Breast epithelium (tissue), 4 donors: ENCODE measurements around the gene STX5. TPM values are rescaled to one million over a fixed set of nuclear protein-coding genes. Genes with fewer than 3 reads are reported as not detected.
A peak's percentile ranks its signal among the peaks of the same experiment; 100 is the strongest.
"Not testable (repeated sequence)": the region's sequence is repeated elsewhere in the genome, so short reads cannot be mapped to it uniquely, and the experiment has no call there.

ENCODE experiments used
- DNase-seq, 2 donors: peaks; one replicate each; pipeline ENCODE4 v3.0.0-alpha.2; 2019; ENCODE audit warnings: low spot score in 2 of 2
- H3K27ac ChIP-seq, 2 donors: fragments of 200-600 bp; sonication (generic) in 1 of 2; one replicate each; pipeline ENCODE4 v1.5.1; 2016 to 2019; ENCODE audit warnings: mild to moderate bottlenecking in 1 of 2
- H3K27me3 ChIP-seq, 2 donors: fragments of 200-600 bp; sonication (generic) in 1 of 2; one replicate each; pipeline versions ENCODE4 v1.5.1 to v1.6.0; 2017 to 2019; ENCODE audit warnings: control low read depth in 1 of 2, mild to moderate bottlenecking in 1 of 2
- H3K36me3 ChIP-seq: fragments of 200-600 bp; one replicate; pipeline ENCODE4 v1.5.1; 2019
- H3K4me1 ChIP-seq, 2 donors: fragments of 200-600 bp; sonication (generic); one replicate each; pipeline ENCODE4 v1.5.1; 2016 to 2019; ENCODE audit warnings: control low read depth in 1 of 2
- H3K4me3 ChIP-seq, 3 donors: fragments of 200-600 bp; sonication (generic); 1 replicate in 2 of 3; 2 replicates in 1 of 3; pipeline ENCODE4 v1.5.1; 2016 to 2019; ENCODE audit warnings: mild to moderate bottlenecking in 3 of 3, moderate library complexity in 2 of 3
- H3K9me3 ChIP-seq, 2 donors: fragments of 200-600 bp; sonication (generic) in 1 of 2; one replicate each; pipeline ENCODE4 v1.5.1; 2016 to 2019; ENCODE audit warnings: control low read depth in 1 of 2
- CTCF ChIP-seq, 3 donors: fragments of 450-650 bp; IDR thresholded peaks; one replicate each; pipeline ENCODE4 v1.5.1; 2016 to 2017; ENCODE audit warnings: antibody characterized with exemption in 3 of 3, mild to moderate bottlenecking in 3 of 3, moderate library complexity in 3 of 3
- POLR2A ChIP-seq: fragments of 450-650 bp; IDR thresholded peaks from one replicate; pipeline ENCODE4 v1.6.1; 2016; ENCODE audit warnings: antibody characterized with exemption, mild to moderate bottlenecking, moderate library complexity
- POLR2AphosphoS5 ChIP-seq, 3 donors: sonication (generic); formaldehyde crosslinking; IDR thresholded peaks; one replicate each; pipeline ENCODE4 v1.6.1; 2017; ENCODE audit warnings: antibody characterized with exemption in 3 of 3
- intact Hi-C: fragments of 100-400 bp; cut with DNase I; formaldehyde crosslinking; loops from one replicate; pipeline ENCODE4 v1.15.1; 2023; ENCODE audit warnings: low total_unique reads
- total RNA-seq, 3 donors: library from RNA; depleted of rRNA; stranded (reverse); fragments of >200 nt; gene quantifications; one replicate each; pipeline ENCODE4 v1.1.0, GENCODE V29; 2016

The STX5 gene
- total RNA-seq, 3 donors from 2014 or later = 30.8 to 42.3 (median 34.2) TPM

- Histone ChIP-seq H3K36me3 (no peaks in the 10 kb centered on the region), H3K4me1 (no peaks in the 10 kb centered on the region), H3K27me3 (no peaks in the 10 kb centered on the region), H3K27ac (no peak overlapping the region), H3K9me3 (no peaks in the 10 kb centered on the region), H3K4me3 (no peak overlapping the region)
- intact Hi-C loops = no loop called here
- no peak for TF ChIP-seq POLR2A
- no peak for TF ChIP-seq CTCF (IDR thresholded peaks at IDR 0.05)
- TF ChIP-seq POLR2AphosphoS5 (IDR thresholded peaks at IDR 0.05) = no peak
- DNase-seq = no peak
Observed at GRCh38 chr11:62777389-62777788, 54.5 kb downstream of the STX5 start.

DNA sequence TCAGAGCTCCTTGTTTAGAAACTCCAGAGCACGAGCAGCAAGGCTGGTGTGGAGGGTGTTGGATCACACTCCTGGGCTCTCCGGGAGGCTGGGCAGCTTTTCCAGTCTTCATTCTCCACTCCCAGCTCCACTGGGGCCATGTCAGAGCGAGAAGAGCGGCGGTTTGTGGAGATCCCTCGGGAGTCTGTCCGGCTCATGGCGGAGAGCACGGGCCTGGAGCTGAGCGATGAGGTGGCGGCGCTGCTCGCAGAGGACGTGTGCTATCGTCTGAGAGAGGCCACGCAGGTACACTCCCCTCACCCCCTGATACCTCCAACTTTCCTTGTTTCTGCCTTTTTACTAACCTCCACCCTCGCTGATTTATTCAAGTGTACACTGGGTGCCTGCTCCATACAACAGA is 56.2 kb downstream of the STX5 start:
- no peak for DNase-seq
- Histone ChIP-seq H3K4me1 (peaks cover 0 to under 1% of the 10 kb centered on the region in 2 donors), H3K9me3 (no peaks in the 10 kb centered on the region), H3K27ac (no peak overlapping the region), H3K4me3 (no peak overlapping the region), H3K27me3 (no peaks in the 10 kb centered on the region), H3K36me3 (no peaks in the 10 kb centered on the region)
- intact Hi-C loops = no loop called here
- no peak for TF ChIP-seq POLR2AphosphoS5 (IDR thresholded peaks at IDR 0.05)
- TF ChIP-seq CTCF (IDR thresholded peaks at IDR 0.05) = no peak
- TF ChIP-seq POLR2A = no peak

GRCh38 chr11:62774407-62774806 is 57.4 kb downstream of the STX5 start:
- Histone ChIP-seq H3K4me3 (no peak overlapping the region), H3K4me1 (peaks cover 8 to 9% of the 10 kb centered on the region in 2 donors), H3K27ac (no peak overlapping the region), H3K36me3 (no peaks in the 10 kb centered on the region), H3K27me3 (no peaks in the 10 kb centered on the region), H3K9me3 (no peaks in the 10 kb centered on the region)
- intact Hi-C loops = no loop called here
- no peak for DNase-seq
- no peak for TF ChIP-seq CTCF (IDR thresholded peaks at IDR 0.05)

GRCh38 chr11:62771144-62772021 is 60.5 kb downstream of the STX5 start, which contains the start of gene TAF6L:
Gene TAF6L (plus strand): TSS chr11:62771396. CDS start chr11:62775784, 4,388 bp downstream.
- no peaks in the 10 kb centered on the region for H3K27me3 ChIP-seq
- H3K27ac ChIP-seq = peak within 1 kb of the TSS; percentile 94 to 98
- TF ChIP-seq POLR2AphosphoS5 (IDR thresholded peaks at IDR 0.05) (peak; percentile 66 to 95 (median 75)), CTCF (IDR thresholded peaks at IDR 0.05) (no peak)
- peaks cover 8 to 9% of the 10 kb centered on the region in 2 donors for H3K4me1 ChIP-seq
- peaks cover 1% of the 10 kb centered on the region for H3K36me3 ChIP-seq
- peak within 1 kb of the TSS; percentile 60 to 88 (median 68) for H3K4me3 ChIP-seq
- DNase-seq = peak; percentile 98 to 99
- no peaks in the 10 kb centered on the region for H3K9me3 ChIP-seq
- intact Hi-C loops = no loop called here

DNA sequence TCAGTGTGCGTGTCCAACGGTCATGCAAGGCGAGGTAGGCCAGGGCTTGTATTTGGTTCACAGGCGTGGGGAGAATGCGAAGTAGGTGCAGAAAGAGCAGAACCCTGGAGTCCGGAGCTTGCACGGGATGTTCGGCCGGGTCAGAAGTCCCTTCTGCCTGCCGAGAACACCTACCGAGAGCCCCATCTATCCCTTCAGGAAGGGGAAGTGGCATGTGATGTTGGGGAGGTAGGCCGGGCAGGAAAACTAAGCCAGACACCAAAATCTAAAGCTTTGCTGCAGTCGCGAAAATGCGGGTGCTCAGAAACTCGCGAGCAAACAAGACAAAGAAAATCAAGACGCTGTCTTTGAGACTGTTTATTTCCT is 61.1 kb downstream of the STX5 start:
- no peaks in the 10 kb centered on the region for H3K9me3 ChIP-seq
- H3K27ac ChIP-seq = peak overlapping the region; percentile 94 to 98
- peaks cover 4% of the 10 kb centered on the region for H3K36me3 ChIP-seq
- intact Hi-C loops = no loop called here
- peaks cover 8 to 9% of the 10 kb centered on the region in 2 donors for H3K4me1 ChIP-seq
- DNase-seq = no peak
- no peaks in the 10 kb centered on the region for H3K27me3 ChIP-seq
- H3K4me3 ChIP-seq = peak overlapping the region; percentile 60 to 88 (median 68)
- TF ChIP-seq POLR2AphosphoS5 (IDR thresholded peaks at IDR 0.05) = peak in 1 of 3 donors; percentile 4
- TF ChIP-seq CTCF (IDR thresholded peaks at IDR 0.05) = no peak

DNA sequence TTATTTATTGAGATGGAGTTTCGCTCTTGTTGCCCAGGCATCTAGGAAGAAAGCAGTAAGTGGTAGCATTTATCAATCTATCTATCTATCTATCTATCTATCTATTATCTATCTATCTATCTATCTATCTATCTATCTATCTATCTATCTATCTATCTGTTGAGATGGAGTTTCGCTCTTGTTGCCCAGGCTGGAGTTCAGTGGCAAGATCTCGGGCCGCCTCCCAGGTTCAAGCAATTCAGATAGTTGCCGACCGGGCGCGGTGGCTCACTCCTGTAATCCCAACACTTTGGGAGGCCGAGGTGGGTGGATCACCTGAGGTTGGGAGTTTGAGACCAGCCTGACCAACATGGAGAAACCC is 71.0 kb downstream of the STX5 start:
- H3K4me1 ChIP-seq, H3K36me3 ChIP-seq, H3K9me3 ChIP-seq, H3K27me3 ChIP-seq, DNase-seq, intact Hi-C loops: not testable (repeated sequence)
- H3K4me3 ChIP-seq = peak overlapping the region; percentile 74 to 97 (median 81)
- peak overlapping the region; percentile 88 to 94 for H3K27ac ChIP-seq
